NCI-H146 (cell line): ENCODE data around the gene BLM.

ENCODE experiments used
- DNase-seq: peaks from one replicate; lab custom pipeline; 2025; lab: John Stamatoyannopoulos, UW

Gene BLM

GRCh38 chr15:90789462-90789861 lies 72.3 kb downstream of the BLM start:
- peak; percentile 92 for DNase-seq

GRCh38 chr15:90790057-90790456 lies 72.9 kb downstream of the BLM start:
- DNase-seq, result peak; percentile 7

- no peak for DNase-seq
These were observed 73.4 kb downstream of the BLM start for GRCh38 chr15:90790561-90790960.

GRCh38 chr15:90794538-90794937 lies 77.4 kb downstream of the BLM start:
- DNase-seq, result no peak

- DNase-seq, result no peak
These were observed 82.6 kb downstream of the BLM start for GRCh38 chr15:90799639-90800170.

- DNase-seq, result no peak
These were observed 84.7 kb downstream of the BLM start for GRCh38 chr15:90801803-90802202.

- DNase-seq, result no peak
These were observed 90.1 kb downstream of the BLM start for GRCh38 chr15:90807074-90807785.

- DNase-seq, result no peak
These were observed 90.6 kb downstream of the BLM start for GRCh38 chr15:90807786-90808086.

- DNase-seq, result no peak
These were observed 91.5 kb downstream of the BLM start for GRCh38 chr15:90808517-90809235.

GRCh38 chr15:90809536-90809935 lies 92.4 kb downstream of the BLM start:
- DNase-seq, result no peak

- no peak for DNase-seq
These were observed 93.2 kb downstream of the BLM start for GRCh38 chr15:90810354-90810753.

GRCh38 chr15:90812171-90812957 lies 95.2 kb downstream of the BLM start:
- DNase-seq, result no peak

- no peak for DNase-seq
These were observed 95.8 kb downstream of the BLM start for GRCh38 chr15:90812958-90813265.

- DNase-seq, result no peak
These were observed 96.6 kb downstream of the BLM start for GRCh38 chr15:90813796-90814190.

GRCh38 chr15:90814191-90814821 lies 97.2 kb downstream of the BLM start:
- DNase-seq, result no peak

- DNase-seq, result no peak
These were observed 99.4 kb downstream of the BLM start for GRCh38 chr15:90816401-90817116.

GRCh38 chr15:90817117-90818057 lies 100.2 kb downstream of the BLM start:
- DNase-seq, result no peak

- no peak for DNase-seq
These were observed 101.4 kb downstream of the BLM start for GRCh38 chr15:90818251-90819210.

- no peak for DNase-seq
These were observed 102.2 kb downstream of the BLM start for GRCh38 chr15:90819390-90819789.

- DNase-seq, result no peak
These were observed 102.7 kb downstream of the BLM start for GRCh38 chr15:90819850-90820249.
